Panc1 (cell line): ENCODE data around the gene MYLK2.

Source experiments
- CTCF ChIP-seq: fragments of 450-650 bp; IDR thresholded peaks from 2 replicates; pipeline ENCODE4 v1.5.1; 2017; ENCODE audit warnings: mild to moderate bottlenecking
- POLR2AphosphoS5 ChIP-seq: IDR thresholded peaks from 2 replicates; pipeline ENCODE4 v1.6.1; 2012; ENCODE audit warnings: mild to moderate bottlenecking, low read depth, low read length, moderate library complexity
- REST ChIP-seq, 2 experiments: IDR thresholded peaks; 2 replicates each; pipeline ENCODE4 v1.6.1; 2011 to 2012; ENCODE audit warnings: low read depth in 2 of 2, control low read depth in 1 of 2, low read length in 1 of 2, mild to moderate bottlenecking in 1 of 2, moderate library complexity in 1 of 2; ENCODE audit not compliant: insufficient read depth in 1 of 2
- SIN3A ChIP-seq: IDR thresholded peaks from 2 replicates; pipeline ENCODE4 v1.6.1; 2012; ENCODE audit warnings: low read depth, mild to moderate bottlenecking, low read length, moderate library complexity, borderline replicate concordance; ENCODE audit not compliant: insufficient read depth

- TF ChIP-seq CTCF (no peak), SIN3A (no peak), POLR2AphosphoS5 (no peak), REST (IDR thresholded peaks at IDR 0.05; ENCODE audit: insufficient read depth in 1 of 2, low read depth in 2 of 2, low read length in 1 of 2) (no peak)
These were observed 44.3 kb downstream of the MYLK2 start for GRCh38 chr20:31863296-31864085.
